Left colon (tissue), 2 donors: Measurements from ENCODE around the gene RTP5. TPM values are rescaled to one million over a fixed set of nuclear protein-coding genes. Genes with fewer than 3 reads are reported as not detected.

ENCODE experiments used
- ATAC-seq: fragments of 200-7000 bp; cut with Tn5 transposase; one replicate; pipeline ENCODE4 v1.9.1; 2020; ENCODE audit warnings: mild to moderate bottlenecking, moderate library complexity
- DNase-seq, 2 donors: peaks; one replicate each; pipeline ENCODE4 v3.0.0-alpha.2; 2020
- intact Hi-C, 2 donors: fragments of 100-400 bp; cut with DNase I in 1 of 2; cut with micrococcal nuclease in 1 of 2; formaldehyde crosslinking; loops; one replicate each; pipeline versions ENCODE4 v1.11.2 to v1.14.0; 2022; cut with DNase I, micrococcal nuclease
- total RNA-seq, 2 donors: library from RNA; stranded (reverse); fragmentation: NEBNext Ultra II Directional; extraction: Animal tissue kit (Norgen Biotek cat#: 25700); gene quantifications; one replicate each; pipeline ENCODE4 v1.2.1, GENCODE V29; 2021
- donor health status: DM: no; HTN: no; CAD: no.
- donor health status: DM: yes; HTN: yes; CAD: no.

The RTP5 gene
- total RNA-seq, 2 donors from 2014 or later: not detected

DNA sequence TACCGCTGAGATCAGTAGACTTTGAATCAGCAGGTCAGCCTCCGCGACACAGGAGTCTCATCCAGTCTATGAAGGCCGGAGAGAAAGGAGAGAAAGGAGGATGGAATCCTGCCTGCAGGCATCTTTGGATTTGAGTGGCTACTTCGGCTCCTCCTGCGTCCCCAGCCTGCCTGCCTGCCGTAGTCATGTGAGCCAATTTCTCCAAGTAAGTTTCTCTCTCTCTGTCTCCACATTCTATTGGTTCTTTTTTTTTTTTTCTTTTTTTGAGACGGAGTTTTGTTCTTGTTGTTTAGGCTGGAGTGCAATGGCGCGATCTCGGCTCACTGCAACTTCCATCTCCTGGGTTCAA lies 27.5 kb upstream of the RTP5 start:
- intact Hi-C loops: no loop called here
- no peak for ATAC-seq
- DNase-seq: peak in 1 of 2 donors; percentile 13

GRCh38 chr2:241842620-241843211 lies 26.8 kb upstream of the RTP5 start:
- no peak for ATAC-seq
- peak; percentile 52 to 59 for DNase-seq
- intact Hi-C loops: no loop called here

- ATAC-seq: no peak
- DNase-seq: no peak
- intact Hi-C loops: no loop called here
Observed at GRCh38 chr2:241843321-241844065, 26.0 kb upstream of the RTP5 start.

DNA sequence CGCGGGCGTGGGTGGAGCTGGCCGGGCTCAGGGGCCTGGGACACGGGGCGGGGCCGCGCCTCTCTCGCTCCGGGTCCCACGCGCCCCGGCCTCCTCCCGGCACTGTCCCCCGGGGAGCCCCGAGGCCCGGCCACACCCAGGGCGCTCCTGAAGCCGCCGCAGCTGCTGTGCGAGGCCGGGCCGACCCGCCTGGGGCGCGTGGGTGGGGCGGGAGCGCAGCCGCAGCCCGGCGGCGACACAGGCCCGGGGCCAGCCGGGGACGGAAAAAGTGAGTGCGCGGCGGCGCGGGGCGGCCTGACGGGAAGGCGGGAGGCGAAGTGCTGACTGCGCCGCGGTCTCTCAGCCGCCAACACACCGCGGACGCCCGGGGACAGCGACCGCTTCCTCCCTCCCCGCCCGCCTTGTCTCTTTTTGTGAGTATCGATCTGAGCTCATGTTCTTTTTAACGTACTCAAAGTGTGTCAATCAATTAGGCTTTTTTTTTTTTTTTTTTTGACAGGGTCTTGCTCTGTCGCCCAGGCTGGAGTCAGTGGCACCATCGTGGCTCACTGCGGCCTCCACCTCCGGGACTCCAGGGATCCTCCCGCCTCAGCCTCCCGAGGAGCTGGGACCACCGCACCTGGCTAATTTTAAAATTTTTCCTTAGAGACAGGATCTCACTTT lies 25.3 kb upstream of the RTP5 start:
- DNase-seq (peak; percentile 61 to 84), ATAC-seq (peak; percentile 99)
- intact Hi-C loops: no loop called here

GRCh38 chr2:241844831-241845578 lies 24.5 kb upstream of the RTP5 start:
- DNase-seq: peak in 1 of 2 donors; percentile 24
- intact Hi-C loops: no loop called here
- ATAC-seq: no peak

DNA sequence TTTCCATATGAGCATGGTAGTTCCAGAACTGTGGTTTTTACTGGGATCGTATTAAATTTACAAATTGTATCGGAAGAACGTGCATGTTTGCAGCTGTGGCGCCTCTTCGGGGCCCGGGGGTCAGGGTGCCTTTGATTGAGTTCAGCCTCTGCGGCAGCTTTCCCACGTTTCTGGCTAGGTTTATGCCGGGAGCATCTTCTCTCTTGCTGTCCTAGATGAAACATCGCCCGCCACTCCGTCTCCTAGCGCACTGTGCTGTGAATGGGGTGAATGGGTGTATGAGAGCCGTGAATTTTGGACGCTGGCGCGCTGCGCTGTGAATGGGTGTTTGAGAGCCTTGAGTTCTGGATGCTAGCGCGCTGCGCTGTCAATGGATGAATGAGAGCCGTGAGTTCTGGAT lies 23.1 kb upstream of the RTP5 start:
- no peak for ATAC-seq
- no peak for DNase-seq
- intact Hi-C loops: no loop called here

DNA sequence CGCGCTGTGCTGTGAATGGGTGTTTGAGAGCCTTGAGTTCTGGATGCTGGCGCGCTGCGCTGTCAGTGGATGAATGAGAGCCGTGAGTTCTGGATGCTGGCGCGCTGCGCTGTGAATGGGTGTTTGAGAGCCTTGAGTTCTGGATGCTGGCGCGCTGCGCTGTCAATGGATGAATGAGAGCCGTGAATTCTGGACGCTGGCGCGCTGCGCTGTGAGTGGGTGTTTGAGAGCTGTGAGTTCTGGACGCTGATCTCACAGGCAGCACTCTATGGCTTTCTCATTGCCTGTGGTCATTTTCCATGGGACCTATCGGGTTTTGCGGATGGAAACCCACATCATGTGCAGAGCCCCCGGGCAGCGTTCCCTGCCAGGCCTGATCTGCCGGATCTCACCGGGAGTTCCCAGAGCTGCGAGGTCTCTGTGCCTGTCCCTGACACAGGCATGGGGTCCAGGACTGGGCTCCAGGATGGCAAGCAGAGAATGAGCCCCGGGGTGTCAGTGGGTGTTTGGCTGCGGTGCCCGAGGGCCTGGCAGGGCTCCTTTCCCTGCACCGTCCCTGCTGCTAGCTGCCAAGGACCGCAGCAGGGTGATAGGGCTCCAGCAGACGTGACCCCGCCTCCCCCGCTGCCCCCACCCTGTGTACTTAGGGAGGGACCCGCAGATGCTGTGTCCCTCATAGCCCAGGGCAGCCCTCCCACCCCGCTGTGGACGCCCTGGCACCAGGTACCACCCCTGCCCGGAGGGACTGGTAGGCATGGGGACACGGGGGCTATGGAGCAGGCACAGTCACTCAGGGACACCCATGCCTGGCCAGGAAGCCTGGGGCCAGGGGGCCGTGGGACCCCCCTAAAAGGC lies 20.5 kb upstream of the RTP5 start:
- ATAC-seq: no peak
- peak in 1 of 2 donors; percentile 15 for DNase-seq
- intact Hi-C loops: no loop called here

GRCh38 chr2:241849616-241850543 lies 19.6 kb upstream of the RTP5 start:
- peak in 1 of 2 donors; percentile 16 for DNase-seq
- intact Hi-C loops: no loop called here
- ATAC-seq: no peak

GRCh38 chr2:241850544-241851324 lies 18.8 kb upstream of the RTP5 start:
- intact Hi-C loops: no loop called here
- peak in 1 of 2 donors; percentile 10 for DNase-seq
- no peak for ATAC-seq

- no peak for ATAC-seq
- intact Hi-C loops: no loop called here
- peak in 1 of 2 donors; percentile 8 for DNase-seq
Observed at GRCh38 chr2:241851325-241852115, 18.0 kb upstream of the RTP5 start.

DNA sequence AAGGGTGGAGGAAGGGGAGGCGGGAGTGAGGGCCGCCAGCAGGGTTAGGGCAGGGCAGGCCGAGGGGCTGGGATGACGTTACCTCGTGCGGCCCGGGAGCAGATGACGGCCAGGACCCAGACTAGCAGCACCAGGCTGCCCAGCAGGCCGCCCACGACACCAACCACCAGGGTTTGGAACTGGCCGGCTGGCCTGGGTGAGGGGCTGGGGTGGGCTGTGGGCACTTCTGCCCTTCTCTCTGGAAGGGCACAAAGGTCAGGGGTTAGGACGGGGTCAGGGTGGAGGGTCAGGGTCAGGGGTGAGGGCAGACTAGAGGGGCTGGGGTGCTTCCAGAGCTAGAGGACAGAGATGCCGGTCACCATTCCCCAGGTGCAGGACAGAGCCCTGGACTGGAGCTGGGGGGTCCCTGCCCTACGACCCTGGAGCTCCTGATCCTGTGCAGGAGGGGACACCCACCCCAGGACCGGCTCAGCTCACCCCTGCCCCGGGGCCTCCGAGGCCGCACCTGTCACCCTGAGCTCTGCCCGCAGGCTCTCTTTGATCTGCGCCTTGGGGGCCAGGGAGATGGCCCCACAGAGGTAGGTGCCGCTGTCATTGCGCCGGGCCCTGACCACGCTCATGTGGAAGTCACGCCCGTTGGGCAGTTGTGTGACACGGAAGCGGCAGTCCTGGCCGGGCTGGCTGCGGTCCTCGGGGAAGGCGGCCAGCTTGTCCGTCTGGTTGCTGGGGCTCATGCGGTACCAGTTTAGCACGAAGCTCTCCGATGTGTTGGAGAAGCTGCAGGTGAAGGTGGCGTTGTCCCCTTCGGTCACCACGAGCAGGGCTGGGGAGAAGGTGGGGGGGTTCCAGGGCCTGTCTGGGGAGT lies 17.2 kb upstream of the RTP5 start:
- intact Hi-C loops: no loop called here
- peak in 1 of 2 donors; percentile 20 for DNase-seq
- no peak for ATAC-seq

GRCh38 chr2:241852981-241853631 lies 16.4 kb upstream of the RTP5 start:
- intact Hi-C loops: no loop called here
- ATAC-seq: no peak
- peak in 1 of 2 donors; percentile 19 for DNase-seq

DNA sequence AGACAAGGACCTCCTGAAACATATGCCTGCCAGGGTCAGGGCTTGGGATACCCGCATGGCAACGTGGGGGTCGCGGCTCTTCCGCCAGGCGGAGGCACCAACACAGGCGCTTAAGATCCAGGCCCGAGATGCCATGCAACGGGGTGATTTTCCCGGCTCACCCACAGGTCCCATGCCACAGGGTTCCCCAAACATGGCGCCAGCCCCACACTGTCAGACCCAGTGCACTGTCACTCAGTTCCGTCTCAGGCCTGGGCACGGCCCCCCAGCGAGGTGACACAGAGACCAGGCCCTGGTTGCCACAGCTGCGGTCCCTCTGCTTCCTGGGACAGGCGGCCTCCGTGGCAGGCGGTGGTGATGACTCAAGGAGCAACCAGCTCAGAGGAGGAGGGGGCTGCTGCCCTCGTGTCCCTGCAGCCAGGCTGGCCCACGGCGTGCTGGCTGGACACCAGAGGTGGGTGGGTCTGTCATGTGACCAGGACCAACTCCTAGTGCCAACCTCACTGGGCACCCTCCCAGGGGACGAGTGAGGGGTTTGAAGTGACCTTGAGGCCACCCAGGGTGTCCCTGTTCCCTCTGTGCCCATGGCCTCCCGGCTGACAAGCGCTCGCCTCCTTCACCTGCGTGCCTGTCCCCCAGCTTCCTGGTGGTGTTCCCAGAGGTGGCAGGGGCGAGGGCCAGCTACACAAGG lies 15.7 kb upstream of the RTP5 start:
- DNase-seq: peak in 1 of 2 donors; percentile 21
- ATAC-seq: no peak
- intact Hi-C loops: no loop called here
